Measurements from ENCODE around the gene MASP1.
"Not testable (repeated sequence)": the region's sequence is repeated elsewhere in the genome, so short reads cannot be mapped to it uniquely, and the experiment has no call there.

Gene MASP1

GRCh38 chr3:187223799-187224198 is 67.7 kb downstream of the MASP1 start:
- no peak for DNase-seq (ENCODE audit: low read depth)

- DNase-seq (ENCODE audit: low read depth): no peak
These were observed 68.7 kb downstream of the MASP1 start for GRCh38 chr3:187222801-187223200.

- no peak for DNase-seq (ENCODE audit: low read depth)
These were observed 76.1 kb downstream of the MASP1 start for GRCh38 chr3:187215460-187215859.

- DNase-seq (ENCODE audit: low read depth): no peak
These were observed 77.9 kb downstream of the MASP1 start for GRCh38 chr3:187213616-187214015.

- DNase-seq (ENCODE audit: low read depth): no peak
These were observed 78.8 kb downstream of the MASP1 start for GRCh38 chr3:187212705-187213104.

- no peak for DNase-seq (ENCODE audit: low read depth)
These were observed 79.4 kb downstream of the MASP1 start for GRCh38 chr3:187212196-187212545.

- DNase-seq (ENCODE audit: low read depth): no peak
These were observed 79.9 kb downstream of the MASP1 start for GRCh38 chr3:187211532-187212195.

- peak; percentile 67 for DNase-seq (ENCODE audit: low read depth)
These were observed 80.8 kb downstream of the MASP1 start for GRCh38 chr3:187210545-187211327.

GRCh38 chr3:187210091-187210490 is 81.4 kb downstream of the MASP1 start:
- no peak for DNase-seq (ENCODE audit: low read depth)

GRCh38 chr3:187209491-187209890 is 82.0 kb downstream of the MASP1 start:
- no peak for DNase-seq (ENCODE audit: low read depth)

GRCh38 chr3:187208159-187208558 is 83.4 kb downstream of the MASP1 start:
- DNase-seq (ENCODE audit: low read depth): no peak

- no peak for DNase-seq (ENCODE audit: low read depth)
These were observed 83.9 kb downstream of the MASP1 start for GRCh38 chr3:187207624-187208023.

- DNase-seq (ENCODE audit: low read depth): no peak
These were observed 84.5 kb downstream of the MASP1 start for GRCh38 chr3:187207062-187207461.

GRCh38 chr3:187205683-187206082 is 85.9 kb downstream of the MASP1 start:
- DNase-seq (ENCODE audit: low read depth): no peak

GRCh38 chr3:187199463-187200050 is 92.0 kb downstream of the MASP1 start:
- DNase-seq (ENCODE audit: low read depth): not testable (repeated sequence)

- DNase-seq (ENCODE audit: low read depth): no peak
These were observed 93.0 kb downstream of the MASP1 start for GRCh38 chr3:187198490-187198889.

- no peak for DNase-seq (ENCODE audit: low read depth)
These were observed 94.2 kb downstream of the MASP1 start, which contains the start of gene RTP1 for GRCh38 chr3:187197335-187197649. RTP1 (plus strand) TSS chr3:187197486; CDS start chr3:187197516, 30 bp downstream.

- no peak for DNase-seq (ENCODE audit: low read depth)
These were observed 94.8 kb downstream of the MASP1 start for GRCh38 chr3:187196573-187197334.

- no peak for DNase-seq (ENCODE audit: low read depth)
These were observed 98.4 kb downstream of the MASP1 start for GRCh38 chr3:187193181-187193580.

- DNase-seq (ENCODE audit: low read depth): no peak
These were observed 100.3 kb downstream of the MASP1 start for GRCh38 chr3:187191271-187191670.

- DNase-seq (ENCODE audit: low read depth): no peak
These were observed 102.6 kb downstream of the MASP1 start for GRCh38 chr3:187188931-187189330.

GRCh38 chr3:187186801-187187421 is 104.6 kb downstream of the MASP1 start:
- DNase-seq (ENCODE audit: low read depth): peak; percentile 81

Data from stromal cell of bone marrow (primary cell).